SK-N-SH treated with all-trans-retinoic acid at 6 μM for 48 hours (cell line): ENCODE measurements around the gene GRB14.

ENCODE experiments used
- ARNTL ChIP-seq: fragments of 450-650 bp; formaldehyde crosslinking; IDR thresholded peaks from 2 replicates; pipeline ENCODE4 v1.5.0; 2020; ENCODE audit warnings: low read depth, mild to moderate bottlenecking, moderate library complexity, borderline replicate concordance
- CSDC2 ChIP-seq: fragments of 250-450 bp; sonication (Bioruptor Pico); IDR thresholded peaks from 2 replicates; pipeline ENCODE4 v1.5.0; 2020; ENCODE audit warnings: mild to moderate bottlenecking, moderate library complexity
- ESRRG ChIP-seq: fragments of 250-450 bp; sonication (Bioruptor Pico); IDR thresholded peaks from 2 replicates; pipeline ENCODE4 v1.6.1; 2021; ENCODE audit warnings: mild to moderate bottlenecking
- GLIS3 ChIP-seq: fragments of 250-450 bp; sonication (Bioruptor Pico); IDR thresholded peaks from 2 replicates; pipeline ENCODE4 v1.5.0; 2020; ENCODE audit warnings: mild to moderate bottlenecking, moderate library complexity
- OSR1 ChIP-seq: fragments of 250-450 bp; sonication (Bioruptor Pico); IDR thresholded peaks from 2 replicates; pipeline ENCODE4 v1.8.0; 2022; ENCODE audit warnings: moderate library complexity, mild to moderate bottlenecking, inconsistent platforms
- SNAI2 ChIP-seq: fragments of 250-450 bp; sonication (Bioruptor Pico); IDR thresholded peaks from 2 replicates; pipeline ENCODE4 v1.5.0; 2020; ENCODE audit warnings: mild to moderate bottlenecking, moderate library complexity
- ZNF70 ChIP-seq: fragments of 450-650 bp; formaldehyde crosslinking; IDR thresholded peaks from 2 replicates; pipeline ENCODE4 v1.5.0; 2020; ENCODE audit warnings: mild to moderate bottlenecking, moderate library complexity
- ZNF8 ChIP-seq: fragments of 450-650 bp; formaldehyde crosslinking; IDR thresholded peaks from 2 replicates; pipeline ENCODE4 v1.5.0; 2020; ENCODE audit warnings: mild to moderate bottlenecking, moderate library complexity
- TF ChIP-seq, protein P1 (sequence below): fragments of 250-450 bp; sonication (Bioruptor Pico); IDR thresholded peaks from 2 replicates; pipeline ENCODE4 v1.5.0; 2020; ENCODE audit warnings: mild to moderate bottlenecking, moderate library complexity
- TF ChIP-seq, protein P2 (sequence below): fragments of 250-450 bp; sonication (Bioruptor Pico); IDR thresholded peaks from 2 replicates; pipeline ENCODE4 v1.5.1; 2020; ENCODE audit warnings: low read depth, mild to moderate bottlenecking, moderate library complexity

DNA sequence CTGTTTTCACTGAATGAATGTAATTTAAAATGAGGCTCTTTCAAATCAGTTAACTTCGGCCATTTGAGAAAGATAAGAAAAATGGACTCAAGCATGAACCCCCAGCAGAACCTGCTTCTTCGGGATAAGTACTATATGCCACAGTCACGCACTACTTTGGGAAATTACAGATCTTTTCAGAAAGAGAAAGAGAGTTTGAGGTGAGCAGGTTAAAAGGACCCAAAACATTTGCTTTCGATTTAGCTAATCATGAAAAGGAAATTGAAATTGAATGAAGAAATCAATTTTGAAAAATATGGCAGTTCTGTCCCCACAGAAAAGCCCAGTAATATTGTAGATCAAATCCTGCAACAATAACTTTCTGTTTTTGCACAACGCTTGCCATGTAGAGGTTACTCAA is 156.9 kb downstream of the GRB14 start:
- TF ChIP-seq, protein P1, sequence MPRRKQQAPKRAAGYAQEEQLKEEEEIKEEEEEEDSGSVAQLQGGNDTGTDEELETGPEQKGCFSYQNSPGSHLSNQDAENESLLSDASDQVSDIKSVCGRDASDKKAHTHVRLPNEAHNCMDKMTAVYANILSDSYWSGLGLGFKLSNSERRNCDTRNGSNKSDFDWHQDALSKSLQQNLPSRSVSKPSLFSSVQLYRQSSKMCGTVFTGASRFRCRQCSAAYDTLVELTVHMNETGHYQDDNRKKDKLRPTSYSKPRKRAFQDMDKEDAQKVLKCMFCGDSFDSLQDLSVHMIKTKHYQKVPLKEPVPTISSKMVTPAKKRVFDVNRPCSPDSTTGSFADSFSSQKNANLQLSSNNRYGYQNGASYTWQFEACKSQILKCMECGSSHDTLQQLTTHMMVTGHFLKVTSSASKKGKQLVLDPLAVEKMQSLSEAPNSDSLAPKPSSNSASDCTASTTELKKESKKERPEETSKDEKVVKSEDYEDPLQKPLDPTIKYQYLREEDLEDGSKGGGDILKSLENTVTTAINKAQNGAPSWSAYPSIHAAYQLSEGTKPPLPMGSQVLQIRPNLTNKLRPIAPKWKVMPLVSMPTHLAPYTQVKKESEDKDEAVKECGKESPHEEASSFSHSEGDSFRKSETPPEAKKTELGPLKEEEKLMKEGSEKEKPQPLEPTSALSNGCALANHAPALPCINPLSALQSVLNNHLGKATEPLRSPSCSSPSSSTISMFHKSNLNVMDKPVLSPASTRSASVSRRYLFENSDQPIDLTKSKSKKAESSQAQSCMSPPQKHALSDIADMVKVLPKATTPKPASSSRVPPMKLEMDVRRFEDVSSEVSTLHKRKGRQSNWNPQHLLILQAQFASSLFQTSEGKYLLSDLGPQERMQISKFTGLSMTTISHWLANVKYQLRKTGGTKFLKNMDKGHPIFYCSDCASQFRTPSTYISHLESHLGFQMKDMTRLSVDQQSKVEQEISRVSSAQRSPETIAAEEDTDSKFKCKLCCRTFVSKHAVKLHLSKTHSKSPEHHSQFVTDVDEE (CRISPR knock-in tag) = no peak
- TF ChIP-seq GLIS3 (CRISPR knock-in tag) (no peak), ESRRG (CRISPR knock-in tag) (no peak), SNAI2 (no peak), CSDC2 (CRISPR knock-in tag) (no peak), ZNF8 (CRISPR knock-in tag) (no peak), ARNTL (CRISPR knock-in tag) (no peak), ZNF70 (CRISPR knock-in tag) (no peak), OSR1 (CRISPR knock-in tag) (no peak)
- TF ChIP-seq, protein P2, sequence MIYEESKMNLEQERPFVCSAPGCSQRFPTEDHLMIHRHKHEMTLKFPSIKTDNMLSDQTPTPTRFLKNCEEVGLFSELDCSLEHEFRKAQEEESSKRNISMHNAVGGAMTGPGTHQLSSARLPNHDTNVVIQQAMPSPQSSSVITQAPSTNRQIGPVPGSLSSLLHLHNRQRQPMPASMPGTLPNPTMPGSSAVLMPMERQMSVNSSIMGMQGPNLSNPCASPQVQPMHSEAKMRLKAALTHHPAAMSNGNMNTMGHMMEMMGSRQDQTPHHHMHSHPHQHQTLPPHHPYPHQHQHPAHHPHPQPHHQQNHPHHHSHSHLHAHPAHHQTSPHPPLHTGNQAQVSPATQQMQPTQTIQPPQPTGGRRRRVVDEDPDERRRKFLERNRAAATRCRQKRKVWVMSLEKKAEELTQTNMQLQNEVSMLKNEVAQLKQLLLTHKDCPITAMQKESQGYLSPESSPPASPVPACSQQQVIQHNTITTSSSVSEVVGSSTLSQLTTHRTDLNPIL (CRISPR knock-in tag) = no peak
